NCI-H748 (cell line): ENCODE data around the gene HCAR2.
"Not testable (repeated sequence)": the region's sequence is repeated elsewhere in the genome, so short reads cannot be mapped to it uniquely, and the experiment has no call there.

ENCODE experiments used
- DNase-seq: peaks from one replicate; lab custom pipeline; 2025; ENCODE audit not compliant: unreplicated experiment; lab: John Stamatoyannopoulos, UW

Gene HCAR2

GRCh38 chr12:122716658-122717057 is 13.5 kb upstream of the HCAR2 start, which contains the start of gene HCAR3:
HCAR3 (minus strand) TSS chr12:122716811; CDS start chr12:122716737, 74 bp downstream.
- DNase-seq, result not testable (repeated sequence)

- not testable (repeated sequence) for DNase-seq
These were observed 12.1 kb upstream of the HCAR2 start for GRCh38 chr12:122715211-122715610.

- DNase-seq, result not testable (repeated sequence)
These were observed 10.5 kb upstream of the HCAR2 start for GRCh38 chr12:122713491-122714188.

- DNase-seq, result not testable (repeated sequence)
These were observed 8.1 kb upstream of the HCAR2 start for GRCh38 chr12:122711266-122711665.

- not testable (repeated sequence) for DNase-seq
These were observed 7.2 kb upstream of the HCAR2 start for GRCh38 chr12:122710341-122710740.

GRCh38 chr12:122709287-122709686 is 6.1 kb upstream of the HCAR2 start:
- DNase-seq, result not testable (repeated sequence)

- not testable (repeated sequence) for DNase-seq
These were observed 684 bp upstream of the HCAR2 start for GRCh38 chr12:122703841-122704240.

- not testable (repeated sequence) for DNase-seq
These were observed 1.7 kb downstream of the HCAR2 start for GRCh38 chr12:122701481-122701880.

- DNase-seq, result not testable (repeated sequence)
These were observed 3.0 kb downstream of the HCAR2 start for GRCh38 chr12:122700038-122700710.

GRCh38 chr12:122696922-122697321 is 6.2 kb downstream of the HCAR2 start:
- DNase-seq, result not testable (repeated sequence)

GRCh38 chr12:122691566-122691965 is 11.6 kb downstream of the HCAR2 start:
- no peak for DNase-seq

GRCh38 chr12:122688291-122688690 is 14.9 kb downstream of the HCAR2 start:
- DNase-seq, result peak; percentile 6

GRCh38 chr12:122687086-122687485 is 16.1 kb downstream of the HCAR2 start:
- DNase-seq, result no peak

GRCh38 chr12:122686538-122686937 is 16.6 kb downstream of the HCAR2 start:
- DNase-seq, result no peak

- no peak for DNase-seq
These were observed 18.8 kb downstream of the HCAR2 start for GRCh38 chr12:122684297-122684813.

GRCh38 chr12:122681814-122682213 is 21.3 kb downstream of the HCAR2 start:
- no peak for DNase-seq

- DNase-seq, result not testable (repeated sequence)
These were observed 22.2 kb downstream of the HCAR2 start for GRCh38 chr12:122680989-122681388.

GRCh38 chr12:122676781-122677180 is 26.4 kb downstream of the HCAR2 start:
- not testable (repeated sequence) for DNase-seq

- DNase-seq, result not testable (repeated sequence)
These were observed 27.1 kb downstream of the HCAR2 start for GRCh38 chr12:122676015-122676414.

GRCh38 chr12:122672515-122672914 is 30.6 kb downstream of the HCAR2 start:
- no peak for DNase-seq

- DNase-seq, result no peak
These were observed 33.6 kb downstream of the HCAR2 start for GRCh38 chr12:122669397-122670070.
